Natural killer cell (primary cell): Measurements from ENCODE around the gene ULK4. TPM values are rescaled to one million over a fixed set of nuclear protein-coding genes. Genes with fewer than 3 reads are reported as not detected.

Experiments used
- ATAC-seq, 3 donors: fragments of 150-1000 bp in 2 of 3; fragments of 200-7000 bp in 1 of 3; cut with Tn5 transposase; 1 replicate in 1 of 3; 2 replicates in 2 of 3; pipeline ENCODE4 v1.10.0; 2021; ENCODE audit warnings: mild to moderate bottlenecking in 2 of 3, moderate library complexity in 2 of 3
- DNase-seq, 2 donors: peaks; one replicate each; pipeline versions ENCODE4 v3.0.0 to v3.0.0-alpha.2; 2013 to 2021; ENCODE audit warnings: mixed read lengths in 1 of 2
- H3K27ac ChIP-seq: one replicate; pipeline ENCODE4 v1.5.1; 2013; ENCODE audit warnings: mild to moderate bottlenecking, low read length
- H3K27me3 ChIP-seq: one replicate; pipeline ENCODE4 v1.6.1; 2013; ENCODE audit warnings: low read length; ENCODE audit not compliant: control insufficient read depth, insufficient read depth
- H3K36me3 ChIP-seq: one replicate; pipeline ENCODE4 v1.6.1; 2013; ENCODE audit warnings: low read length; ENCODE audit not compliant: control insufficient read depth, insufficient read depth
- H3K4me1 ChIP-seq: one replicate; pipeline ENCODE4 v1.6.1; 2013; ENCODE audit warnings: low read length; ENCODE audit not compliant: control insufficient read depth, insufficient read depth
- H3K4me3 ChIP-seq: one replicate; pipeline ENCODE4 v1.5.1; 2013; ENCODE audit warnings: low read length
- H3K9me3 ChIP-seq: one replicate; pipeline ENCODE4 v1.6.1; 2013; ENCODE audit warnings: low read length; ENCODE audit not compliant: control insufficient read depth, insufficient read depth
- H3K27ac Mint-ChIP-seq, 2 donors: one replicate each; pipeline ENCODE4 v1.8.0; 2022; ENCODE audit warnings: mild to moderate bottlenecking in 2 of 2, mixed read lengths in 2 of 2, moderate library complexity in 1 of 2
- H3K27me3 Mint-ChIP-seq, 2 donors: one replicate each; pipeline ENCODE4 v1.8.0; 2022; ENCODE audit warnings: low read depth in 2 of 2, mixed read lengths in 2 of 2
- H3K36me3 Mint-ChIP-seq: one replicate; pipeline ENCODE4 v1.8.0; 2022; ENCODE audit warnings: mixed read lengths
- H3K4me1 Mint-ChIP-seq, 2 donors: one replicate each; pipeline ENCODE4 v1.8.0; 2022; ENCODE audit warnings: mixed read lengths in 2 of 2
- H3K4me3 Mint-ChIP-seq: one replicate; pipeline ENCODE4 v1.8.0; 2022; ENCODE audit warnings: mild to moderate bottlenecking, moderate library complexity, mixed read lengths
- H3K9me3 Mint-ChIP-seq, 2 donors: one replicate each; pipeline ENCODE4 v1.8.0; 2022; ENCODE audit warnings: mixed read lengths in 2 of 2
- CTCF ChIP-seq: fragments of 200-600 bp; IDR thresholded peaks from one replicate; pipeline ENCODE4 v1.8.0; 2022; ENCODE audit warnings: antibody characterized with exemption
- WGBS: methylation state at CpG from one replicate; pipeline ENCODE4 v1.1.7; 2013; ENCODE audit warnings: missing lambda C conversion rate; ENCODE audit not compliant: insufficient coverage; 5-methylcytosine and 5-hydroxymethylcytosine counted together
- intact Hi-C: fragments of 100-400 bp; cut with micrococcal nuclease; formaldehyde crosslinking; loops from one replicate; pipeline ENCODE4 v1.14.2; 2022
- total RNA-seq, 4 donors: library from RNA; stranded (reverse); fragments of 120-200 nt in 1 of 4; gene quantifications; one replicate each; pipeline versions ENCODE4 v1.2.3 to v1.2.4, GENCODE V29; 2013 to 2022

ULK4 gene
- total RNA-seq, 3 donors from 2014 or later (not counting 1 experiment from before 2014, with no cell fraction given) = 19.2 to 25.7 (median 21.2) TPM

DNA sequence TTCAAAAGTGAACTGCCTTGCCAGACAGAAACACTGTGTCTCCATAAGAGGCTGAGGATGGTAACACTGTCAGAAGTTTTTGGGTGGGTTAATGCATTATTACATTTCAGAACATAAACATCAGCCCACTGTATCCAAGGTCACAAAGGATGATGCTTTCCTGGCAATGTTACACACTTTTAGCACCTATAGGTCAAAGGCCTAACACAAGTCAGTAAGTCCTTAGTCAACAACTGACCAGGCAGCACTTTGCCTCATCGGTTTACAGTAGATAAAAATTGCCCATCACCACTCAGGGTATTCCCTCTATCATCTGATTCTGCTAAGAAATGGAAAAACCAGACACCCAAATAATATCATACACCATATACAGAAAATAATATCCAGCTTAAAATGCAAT, 664.2 kb downstream of the ULK4 start:
- WGBS = 69% methylated on average over 1 of the region's 1 CpG
- Histone ChIP-seq H3K27me3 (no peaks in the 10 kb centered on the region), H3K9me3 (no peaks in the 10 kb centered on the region), H3K4me3 (no peak overlapping the region), H3K27ac (no peak overlapping the region), H3K36me3 (no peaks in the 10 kb centered on the region), H3K4me1 (no peaks in the 10 kb centered on the region)
- Mint-ChIP-seq H3K4me3 (no peak overlapping the region), H3K27me3 (no peaks in the 10 kb centered on the region), H3K4me1 (no peaks in the 10 kb centered on the region), H3K9me3 (no peaks in the 10 kb centered on the region), H3K36me3 (no peaks in the 10 kb centered on the region), H3K27ac (no peak overlapping the region)
- TF ChIP-seq CTCF = no peak
- ATAC-seq (no peak), DNase-seq (no peak)
- intact Hi-C loops = no loop called here

DNA sequence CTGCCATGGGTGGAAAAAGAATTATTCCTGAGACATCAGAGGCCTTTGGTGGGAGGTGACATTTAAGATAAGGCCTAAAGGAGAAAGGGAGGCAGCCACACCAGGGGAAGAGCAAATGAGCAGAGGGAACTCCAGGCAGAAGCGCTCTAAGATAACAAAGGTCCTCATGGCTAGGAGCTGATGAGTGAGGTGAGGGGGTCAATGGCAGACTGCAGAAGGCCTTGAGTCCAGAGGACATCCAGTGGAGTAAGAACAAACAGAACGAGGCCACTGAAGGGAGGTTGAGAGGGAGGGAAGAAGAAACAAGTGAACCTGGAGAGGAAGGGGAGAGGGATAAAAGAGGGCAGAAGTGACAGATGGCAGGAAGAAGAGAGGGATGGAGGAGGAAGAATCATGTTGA, 665.3 kb downstream of the ULK4 start:
- Histone ChIP-seq H3K27me3 (no peaks in the 10 kb centered on the region), H3K4me3 (no peak overlapping the region), H3K36me3 (no peaks in the 10 kb centered on the region), H3K4me1 (no peaks in the 10 kb centered on the region), H3K9me3 (no peaks in the 10 kb centered on the region), H3K27ac (no peak overlapping the region)
- Mint-ChIP-seq H3K9me3 (no peaks in the 10 kb centered on the region), H3K4me3 (no peak overlapping the region), H3K27ac (no peak overlapping the region), H3K4me1 (no peaks in the 10 kb centered on the region), H3K27me3 (no peaks in the 10 kb centered on the region), H3K36me3 (no peaks in the 10 kb centered on the region)
- 97% methylated on average over 2 of the region's 2 CpGs for WGBS
- ATAC-seq (no peak), DNase-seq (no peak)
- intact Hi-C loops = no loop called here
- no peak for TF ChIP-seq CTCF

DNA sequence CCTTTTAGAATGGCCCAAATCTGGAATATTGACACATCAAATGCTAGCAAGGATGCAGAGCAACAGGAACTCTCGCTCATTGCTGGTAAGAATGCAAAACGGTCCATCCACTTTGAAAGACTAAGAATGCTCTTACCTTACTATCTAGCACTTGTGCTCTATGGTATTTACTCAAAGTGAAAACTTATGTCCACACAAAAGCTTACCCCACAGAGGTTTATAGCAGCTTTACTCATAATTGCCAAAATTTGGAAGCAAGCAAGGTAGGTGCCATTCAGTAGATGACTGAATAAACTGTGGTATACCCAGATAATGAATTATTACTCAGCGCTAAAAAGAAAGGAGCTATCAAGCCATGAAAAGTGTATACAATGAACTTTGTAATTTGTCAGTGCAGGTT, 666.2 kb downstream of the ULK4 start:
- WGBS = 83% methylated on average over 3 of the region's 3 CpGs
- Histone ChIP-seq H3K27me3 (no peaks in the 10 kb centered on the region), H3K27ac (no peak overlapping the region), H3K4me1 (no peaks in the 10 kb centered on the region), H3K36me3 (no peaks in the 10 kb centered on the region), H3K4me3 (no peak overlapping the region), H3K9me3 (no peaks in the 10 kb centered on the region)
- no peak for TF ChIP-seq CTCF
- Mint-ChIP-seq H3K4me1 (no peaks in the 10 kb centered on the region), H3K27ac (no peak overlapping the region), H3K27me3 (no peaks in the 10 kb centered on the region), H3K36me3 (no peaks in the 10 kb centered on the region), H3K4me3 (no peak overlapping the region), H3K9me3 (no peaks in the 10 kb centered on the region)
- ATAC-seq (no peak), DNase-seq (no peak)
- intact Hi-C loops = no loop called here

- Histone ChIP-seq H3K4me1 (no peaks in the 10 kb centered on the region), H3K9me3 (no peaks in the 10 kb centered on the region), H3K27ac (no peak overlapping the region), H3K4me3 (no peak overlapping the region), H3K36me3 (no peaks in the 10 kb centered on the region), H3K27me3 (no peaks in the 10 kb centered on the region)
- no peak for DNase-seq
- H3K4me1 Mint-ChIP-seq = no peaks in the 10 kb centered on the region
- H3K27me3 Mint-ChIP-seq = no peaks in the 10 kb centered on the region
- intact Hi-C loops = no loop called here
- H3K36me3 Mint-ChIP-seq = no peaks in the 10 kb centered on the region
- no peaks in the 10 kb centered on the region for H3K9me3 Mint-ChIP-seq
- no peak overlapping the region for H3K27ac Mint-ChIP-seq
- ATAC-seq = no peak
- no peak for TF ChIP-seq CTCF
- no peak overlapping the region for H3K4me3 Mint-ChIP-seq
- WGBS = 100% methylated on average over 1 of the region's 1 CpG
Observed at GRCh38 chr3:41293169-41293681, 668.7 kb downstream of the ULK4 start.
